ENCODE results near the gene TSPAN9.

DNA sequence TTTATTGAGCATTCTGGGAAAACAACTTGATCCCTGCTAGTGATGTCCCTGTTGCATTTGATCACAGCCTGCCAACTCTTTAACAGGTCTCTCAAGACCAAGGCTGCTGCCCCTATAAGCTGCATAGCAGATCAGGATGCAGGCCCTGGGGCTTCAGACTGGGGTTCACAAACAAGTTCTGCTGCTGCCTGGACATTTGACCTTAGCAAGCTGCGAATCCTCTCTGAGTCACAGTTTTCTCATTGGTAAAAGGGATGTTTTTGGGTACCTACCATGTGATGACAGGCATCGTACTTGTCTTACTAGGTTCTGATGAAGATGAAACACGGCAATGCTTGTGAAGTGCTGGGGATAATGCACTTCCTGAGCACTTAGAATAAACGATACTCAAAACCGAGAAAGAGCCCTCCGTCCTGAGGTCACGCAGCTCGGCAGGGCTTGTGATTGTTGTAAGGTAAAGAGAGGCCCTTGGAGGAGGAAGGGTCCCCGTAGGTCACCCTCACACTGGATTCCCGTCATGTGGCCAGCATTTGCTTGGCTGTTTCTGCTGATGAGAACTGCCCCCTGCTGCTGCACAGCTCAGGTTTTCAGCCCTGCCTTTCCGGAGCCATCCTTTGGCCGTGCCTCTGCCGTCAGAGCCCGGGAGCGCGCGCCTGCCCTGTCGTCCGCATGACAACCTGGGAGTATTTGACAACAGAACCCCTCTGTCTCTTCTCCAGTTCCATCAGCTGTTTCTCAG lies 39.1 kb downstream of the TSPAN9 start:
- TF ChIP-seq, protein P1, sequence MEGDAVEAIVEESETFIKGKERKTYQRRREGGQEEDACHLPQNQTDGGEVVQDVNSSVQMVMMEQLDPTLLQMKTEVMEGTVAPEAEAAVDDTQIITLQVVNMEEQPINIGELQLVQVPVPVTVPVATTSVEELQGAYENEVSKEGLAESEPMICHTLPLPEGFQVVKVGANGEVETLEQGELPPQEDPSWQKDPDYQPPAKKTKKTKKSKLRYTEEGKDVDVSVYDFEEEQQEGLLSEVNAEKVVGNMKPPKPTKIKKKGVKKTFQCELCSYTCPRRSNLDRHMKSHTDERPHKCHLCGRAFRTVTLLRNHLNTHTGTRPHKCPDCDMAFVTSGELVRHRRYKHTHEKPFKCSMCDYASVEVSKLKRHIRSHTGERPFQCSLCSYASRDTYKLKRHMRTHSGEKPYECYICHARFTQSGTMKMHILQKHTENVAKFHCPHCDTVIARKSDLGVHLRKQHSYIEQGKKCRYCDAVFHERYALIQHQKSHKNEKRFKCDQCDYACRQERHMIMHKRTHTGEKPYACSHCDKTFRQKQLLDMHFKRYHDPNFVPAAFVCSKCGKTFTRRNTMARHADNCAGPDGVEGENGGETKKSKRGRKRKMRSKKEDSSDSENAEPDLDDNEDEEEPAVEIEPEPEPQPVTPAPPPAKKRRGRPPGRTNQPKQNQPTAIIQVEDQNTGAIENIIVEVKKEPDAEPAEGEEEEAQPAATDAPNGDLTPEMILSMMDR (IDR thresholded peaks at IDR 0.05; ENCODE audit: low read depth, low read length) = no peak
- TF ChIP-seq, protein P2, sequence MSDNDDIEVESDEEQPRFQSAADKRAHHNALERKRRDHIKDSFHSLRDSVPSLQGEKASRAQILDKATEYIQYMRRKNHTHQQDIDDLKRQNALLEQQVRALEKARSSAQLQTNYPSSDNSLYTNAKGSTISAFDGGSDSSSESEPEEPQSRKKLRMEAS (IDR thresholded peaks at IDR 0.05; ENCODE audit: low read depth, low read length) = no peak

All from NB4 (cell line).